Right atrium auricular region (tissue), 2 donors: ENCODE measurements around the gene DOCK1. TPM values are rescaled to one million over a fixed set of nuclear protein-coding genes. Genes with fewer than 3 reads are reported as not detected.

Experiments
- DNase-seq: peaks from one replicate; pipeline ENCODE4 v3.0.0-alpha.2; 2019; ENCODE audit warnings: low spot score
- H3K27ac ChIP-seq, 2 donors: fragments of 200-600 bp; sonication (generic); 1 replicate in 1 of 2; 2 replicates in 1 of 2; pipeline ENCODE4 v1.5.1; 2016 to 2019
- H3K27me3 ChIP-seq, 2 donors: fragments of 200-600 bp; sonication (generic); one replicate each; pipeline versions ENCODE4 v1.5.1 to v1.6.0; 2017 to 2019
- H3K36me3 ChIP-seq: fragments of 200-600 bp; sonication (generic); one replicate; pipeline ENCODE4 v1.5.1; 2016
- H3K4me1 ChIP-seq, 2 donors: fragments of 200-600 bp; sonication (generic); one replicate each; pipeline versions ENCODE4 v1.5.1 to v1.6.0; 2017 to 2019
- H3K4me3 ChIP-seq, 2 donors: fragments of 200-600 bp; sonication (generic); 1 replicate in 1 of 2; 2 replicates in 1 of 2; pipeline ENCODE4 v1.5.1; 2017 to 2019; ENCODE audit warnings: mild to moderate bottlenecking in 1 of 2, moderate library complexity in 1 of 2
- H3K9me3 ChIP-seq, 2 donors: fragments of 200-600 bp; sonication (generic); one replicate each; pipeline ENCODE4 v1.5.1; 2019
- CTCF ChIP-seq, 2 donors: fragments of 200-600 bp; sonication (generic); IDR thresholded peaks; one replicate each; pipeline ENCODE4 v1.5.1; 2019; ENCODE audit warnings: antibody characterized with exemption in 2 of 2
- total RNA-seq, 2 donors: library from RNA; depleted of rRNA; stranded (reverse); fragments of >200 nt; gene quantifications; one replicate each; pipeline ENCODE4 v1.1.0, GENCODE V29; 2016

Gene DOCK1
- total RNA-seq, 2 donors from 2014 or later = 13.0 to 16.8 TPM

DNA sequence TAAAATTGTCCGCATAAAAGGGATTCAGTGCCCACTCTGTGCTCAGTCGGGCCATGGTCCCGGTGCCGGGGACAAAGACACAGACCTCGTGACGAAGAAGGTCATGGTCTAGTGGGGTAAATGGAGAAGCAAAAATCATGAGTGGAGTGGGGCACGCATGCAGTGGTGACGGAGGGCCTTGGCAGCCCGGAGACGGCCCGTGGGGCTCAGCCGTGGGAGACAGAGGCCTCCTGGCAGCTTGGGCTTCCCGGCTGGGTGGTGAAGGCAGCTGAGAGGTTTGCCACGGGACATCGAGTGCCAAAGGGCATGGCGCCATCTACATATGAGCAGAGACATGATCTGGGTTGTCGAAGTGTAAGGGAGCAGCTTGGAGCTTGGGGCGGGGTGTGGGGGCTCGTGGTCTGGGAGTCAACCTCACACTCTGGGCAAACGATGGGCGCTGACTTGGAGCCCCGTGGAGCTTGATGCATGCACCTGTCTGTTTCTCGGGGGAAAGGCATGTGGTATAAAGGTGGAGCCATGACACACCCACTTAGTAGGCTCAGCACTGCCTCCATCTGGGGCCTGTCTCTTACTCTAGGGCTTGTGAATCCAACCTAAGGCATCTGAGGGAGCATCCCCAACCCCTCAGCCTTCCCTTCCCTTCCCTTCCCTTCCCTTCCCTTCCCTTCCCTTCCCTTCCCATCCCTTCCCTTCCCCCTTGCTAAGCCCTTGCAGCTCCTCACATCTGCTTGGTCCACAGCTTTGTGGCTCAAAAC, 442.2 kb downstream of the DOCK1 start:
- no peak for TF ChIP-seq CTCF (IDR thresholded peaks at IDR 0.05)
- DNase-seq = no peak
- peaks cover 17% of the 10 kb centered on the region for H3K36me3 ChIP-seq
- no peak overlapping the region for H3K4me3 ChIP-seq
- no peaks in the 10 kb centered on the region for H3K27me3 ChIP-seq
- H3K9me3 ChIP-seq = no peaks in the 10 kb centered on the region
- H3K4me1 ChIP-seq = no peaks in the 10 kb centered on the region
- no peak overlapping the region for H3K27ac ChIP-seq

DNA sequence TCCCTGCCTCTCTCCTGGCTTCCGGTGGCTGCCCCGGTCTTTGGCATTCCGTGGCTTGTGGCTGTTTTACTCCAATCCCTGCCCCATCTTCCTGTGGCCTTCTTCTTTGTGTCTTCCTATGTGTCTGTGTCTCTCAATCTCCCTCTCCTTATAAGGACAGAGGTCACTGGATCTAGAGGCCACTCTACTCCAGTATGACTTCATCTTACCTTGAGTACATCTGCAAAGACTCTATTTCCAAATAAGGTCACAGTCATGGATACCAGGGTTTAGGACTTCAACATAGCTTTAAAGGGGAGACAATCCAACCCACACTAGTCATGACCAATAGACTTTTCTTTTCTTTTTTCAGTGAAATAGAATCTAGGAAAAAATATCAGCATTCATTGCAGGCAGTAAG, 444.5 kb downstream of the DOCK1 start:
- Histone ChIP-seq H3K4me3 (no peak overlapping the region), H3K9me3 (no peaks in the 10 kb centered on the region), H3K36me3 (peaks cover 8% of the 10 kb centered on the region), H3K27ac (no peak overlapping the region), H3K27me3 (no peaks in the 10 kb centered on the region), H3K4me1 (no peaks in the 10 kb centered on the region)
- no peak for TF ChIP-seq CTCF (IDR thresholded peaks at IDR 0.05)
- no peak for DNase-seq

- H3K4me3 ChIP-seq = no peak overlapping the region
- H3K36me3 ChIP-seq = no peaks in the 10 kb centered on the region
- no peak for TF ChIP-seq CTCF (IDR thresholded peaks at IDR 0.05)
- H3K27ac ChIP-seq = no peak overlapping the region
- H3K27me3 ChIP-seq = no peaks in the 10 kb centered on the region
- H3K4me1 ChIP-seq = no peaks in the 10 kb centered on the region
- DNase-seq = no peak
- H3K9me3 ChIP-seq = no peaks in the 10 kb centered on the region
These were observed 446.3 kb downstream of the DOCK1 start for GRCh38 chr10:127351542-127351941.

DNA sequence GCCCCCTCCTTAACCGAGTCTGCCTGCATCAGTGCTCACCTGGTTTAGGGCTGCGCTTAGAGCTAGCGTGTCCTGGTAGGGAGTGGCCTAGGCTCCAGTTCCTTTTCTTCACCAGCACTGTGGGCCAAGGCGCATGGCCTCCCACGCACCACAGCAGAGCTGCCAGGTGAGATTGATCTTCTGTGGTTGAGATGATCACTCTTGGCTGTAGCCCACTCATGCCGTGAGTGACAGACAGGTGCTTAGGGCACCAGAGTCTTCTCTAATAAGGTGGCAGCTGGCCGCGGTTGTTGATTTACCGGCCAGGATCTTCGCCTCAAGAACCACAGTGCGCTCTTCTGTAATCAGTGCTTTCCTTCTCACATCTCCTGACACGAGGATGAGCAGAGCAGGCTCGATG, 448.3 kb downstream of the DOCK1 start:
- no peaks in the 10 kb centered on the region for H3K4me1 ChIP-seq
- H3K27ac ChIP-seq = no peak overlapping the region
- no peak for TF ChIP-seq CTCF (IDR thresholded peaks at IDR 0.05)
- H3K36me3 ChIP-seq = no peaks in the 10 kb centered on the region
- no peaks in the 10 kb centered on the region for H3K27me3 ChIP-seq
- no peak for DNase-seq
- no peaks in the 10 kb centered on the region for H3K9me3 ChIP-seq
- no peak overlapping the region for H3K4me3 ChIP-seq

DNA sequence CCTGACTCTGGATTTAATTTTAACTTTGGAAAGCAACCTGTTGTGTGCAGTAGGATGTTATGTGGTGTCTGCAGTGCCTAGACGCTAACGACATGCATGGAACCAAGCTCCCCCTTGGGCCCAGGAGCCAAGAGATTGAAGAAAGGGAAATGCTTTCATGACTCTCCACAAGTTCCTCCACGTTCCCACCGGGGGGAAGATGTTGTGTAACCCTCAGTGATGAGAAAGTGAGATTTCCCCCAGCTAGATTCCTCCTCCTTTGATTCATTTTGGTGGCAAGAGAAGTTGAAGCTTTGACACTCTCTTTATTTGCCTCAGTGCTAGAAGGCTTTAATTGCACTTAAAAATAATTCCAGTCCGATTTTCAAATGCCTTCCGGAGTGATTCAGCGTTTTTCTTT, 449.0 kb downstream of the DOCK1 start:
- no peaks in the 10 kb centered on the region for H3K9me3 ChIP-seq
- no peak for TF ChIP-seq CTCF (IDR thresholded peaks at IDR 0.05)

DNA sequence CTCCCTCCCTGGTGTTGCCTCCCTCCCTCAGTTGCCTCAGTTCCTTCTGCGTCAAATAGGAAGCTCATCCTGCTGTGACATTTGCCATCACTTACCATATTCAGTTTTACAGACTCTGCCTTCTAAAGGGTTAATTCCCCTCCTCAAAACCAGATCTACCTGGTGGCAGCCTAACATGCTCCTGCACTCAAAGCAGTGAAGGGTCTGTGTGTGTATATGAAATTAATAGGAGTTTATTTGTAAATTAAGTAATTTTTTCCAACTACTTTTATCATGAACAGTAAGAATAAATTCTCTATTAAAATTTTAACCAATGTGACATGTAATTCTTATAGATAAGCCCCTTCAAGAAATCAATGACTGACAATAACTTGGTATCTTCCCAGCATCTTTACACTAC, 449.8 kb downstream of the DOCK1 start:
- H3K9me3 ChIP-seq = no peaks in the 10 kb centered on the region
- no peaks in the 10 kb centered on the region for H3K4me1 ChIP-seq

More for the DNA sequence above, 449.0 kb downstream of the DOCK1 start:
- no peaks in the 10 kb centered on the region for H3K4me1 ChIP-seq
- DNase-seq = no peak
- H3K27me3 ChIP-seq = no peaks in the 10 kb centered on the region
- no peaks in the 10 kb centered on the region for H3K36me3 ChIP-seq
- H3K4me3 ChIP-seq = no peak overlapping the region
- no peak overlapping the region for H3K27ac ChIP-seq

More for the DNA sequence above, 449.8 kb downstream of the DOCK1 start:
- TF ChIP-seq CTCF (IDR thresholded peaks at IDR 0.05) = no peak
- Histone ChIP-seq H3K4me3 (no peak overlapping the region), H3K27ac (no peak overlapping the region), H3K36me3 (no peaks in the 10 kb centered on the region), H3K27me3 (no peaks in the 10 kb centered on the region)
- no peak for DNase-seq
